GM18907 (cell line): ENCODE results near the gene FARP1.

Experiments used
- ATAC-seq: cut with Tn5 transposase; IDR thresholded peaks from one replicate; pipeline ENCODE4 v1.9.1; 2021; ENCODE audit warnings: mild to moderate bottlenecking, moderate library complexity; ENCODE audit not compliant: unreplicated experiment

The FARP1 gene

GRCh38 chr13:98489446-98490194, 346.7 kb downstream of the FARP1 start:
- no peak for ATAC-seq

- ATAC-seq, result no peak
Measured at GRCh38 chr13:98490195-98490836, 347.4 kb downstream of the FARP1 start.

- no peak for ATAC-seq
Measured at GRCh38 chr13:98490866-98491265, 348.0 kb downstream of the FARP1 start.

GRCh38 chr13:98492335-98493041, 349.6 kb downstream of the FARP1 start:
- ATAC-seq, result no peak

- no peak for ATAC-seq
Measured at GRCh38 chr13:98493042-98493712, 350.3 kb downstream of the FARP1 start.

GRCh38 chr13:98494769-98495168, 351.9 kb downstream of the FARP1 start:
- ATAC-seq, result no peak

GRCh38 chr13:98495627-98496478, 353.0 kb downstream of the FARP1 start:
- ATAC-seq, result no peak

GRCh38 chr13:98496479-98496791, 353.5 kb downstream of the FARP1 start:
- no peak for ATAC-seq

- ATAC-seq, result no peak
Measured at GRCh38 chr13:98496966-98497365, 354.1 kb downstream of the FARP1 start.

- ATAC-seq, result peak; percentile 72
Measured at GRCh38 chr13:98500963-98501421, 358.1 kb downstream of the FARP1 start.

- ATAC-seq, result no peak
Measured at GRCh38 chr13:98503175-98504028, 360.5 kb downstream of the FARP1 start.

- peak; percentile 2 for ATAC-seq
Measured at GRCh38 chr13:98504029-98504351, 361.1 kb downstream of the FARP1 start.

- peak; percentile 56 for ATAC-seq
Measured at GRCh38 chr13:98504371-98504963, 361.6 kb downstream of the FARP1 start.
